ENCODE data around the gene UBE2E2.

UBE2E2 gene

DNA sequence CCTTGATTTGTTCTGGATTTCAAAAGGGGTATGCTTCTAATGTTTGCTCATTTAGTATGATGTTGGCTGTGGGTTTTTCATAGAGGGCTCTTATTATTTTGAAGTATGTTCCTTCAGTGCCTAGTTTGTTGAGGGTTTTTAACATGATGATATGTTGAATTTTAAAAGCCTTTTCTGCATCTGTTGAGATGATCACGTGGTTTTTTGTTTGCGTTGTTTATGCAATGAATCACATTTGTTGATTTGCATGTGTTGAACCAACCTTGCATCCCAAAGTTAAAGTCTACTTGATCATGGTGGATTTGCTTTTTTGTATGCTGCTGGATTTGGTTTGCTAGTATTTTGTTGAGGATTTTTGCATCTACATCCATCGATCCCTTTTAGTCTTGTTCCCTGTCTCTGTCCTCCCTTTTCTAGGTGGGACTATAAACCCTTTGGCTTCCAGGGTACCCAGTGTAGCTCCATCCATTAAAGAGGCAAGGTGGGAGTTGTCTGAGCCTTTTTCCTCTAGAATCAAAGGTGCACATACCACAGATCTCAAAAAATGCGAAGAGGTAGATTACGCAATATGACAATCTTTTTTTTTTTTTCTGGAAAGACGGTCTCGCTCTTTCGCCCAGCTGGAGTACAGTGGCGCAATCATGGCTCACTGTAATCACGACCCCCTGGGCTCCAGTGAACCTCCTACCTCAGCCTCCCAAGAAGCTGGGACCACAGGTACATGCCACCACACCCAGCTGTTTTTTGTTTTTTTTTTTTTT lies 381.0 kb downstream of the UBE2E2 start:
- H3K9me3 ChIP-seq (ENCODE audit: control insufficient read depth in 2 of 2, low read length in 2 of 2): no peaks in the 10 kb centered on the region
- H3K27me3 ChIP-seq (ENCODE audit: control insufficient read depth in 2 of 2, insufficient read depth in 2 of 2, low read length in 2 of 2): no peaks in the 10 kb centered on the region
- H3K9ac ChIP-seq (ENCODE audit: low read depth in 1 of 2, low read length in 2 of 2): no peak overlapping the region
- H3K4me1 ChIP-seq (ENCODE audit: control insufficient read depth in 2 of 2, insufficient read depth in 2 of 2, low read length in 2 of 2): no peaks in the 10 kb centered on the region
- no peak overlapping the region for H3K27ac ChIP-seq (ENCODE audit: low read depth in 2 of 2, low read length in 2 of 2)
- H3K4me3 ChIP-seq (ENCODE audit: low read length in 2 of 2): no peak overlapping the region
- H3K36me3 ChIP-seq (ENCODE audit: control insufficient read depth in 2 of 2, insufficient read depth in 2 of 2, low read length in 2 of 2): no peaks in the 10 kb centered on the region

DNA sequence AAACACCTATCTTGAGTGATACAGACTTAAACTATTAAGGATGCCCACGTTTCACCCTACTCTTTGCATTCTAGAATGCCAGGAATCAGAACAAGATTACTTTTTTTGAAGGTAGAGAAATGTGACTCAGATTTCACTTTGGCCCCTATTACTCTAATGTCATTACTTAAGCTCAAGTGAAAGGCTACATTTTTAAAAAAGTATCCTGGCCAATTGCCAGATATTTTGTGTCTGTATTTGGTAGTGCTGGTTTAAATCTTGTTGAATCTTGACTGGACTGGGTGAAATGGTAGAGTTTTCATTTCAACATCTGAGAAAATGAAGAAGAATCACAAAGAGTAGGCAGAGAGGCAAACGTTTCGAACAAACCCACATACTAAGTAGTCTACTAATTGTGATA lies 384.4 kb downstream of the UBE2E2 start:
- H3K27me3 ChIP-seq (ENCODE audit: control insufficient read depth in 2 of 2, insufficient read depth in 2 of 2, low read length in 2 of 2): no peaks in the 10 kb centered on the region
- no peaks in the 10 kb centered on the region for H3K36me3 ChIP-seq (ENCODE audit: control insufficient read depth in 2 of 2, insufficient read depth in 2 of 2, low read length in 2 of 2)
- H3K9ac ChIP-seq (ENCODE audit: low read depth in 1 of 2, low read length in 2 of 2): no peak overlapping the region
- H3K9me3 ChIP-seq (ENCODE audit: control insufficient read depth in 2 of 2, low read length in 2 of 2): no peaks in the 10 kb centered on the region
- no peaks in the 10 kb centered on the region for H3K4me1 ChIP-seq (ENCODE audit: control insufficient read depth in 2 of 2, insufficient read depth in 2 of 2, low read length in 2 of 2)
- H3K27ac ChIP-seq (ENCODE audit: low read depth in 2 of 2, low read length in 2 of 2): no peak overlapping the region
- no peak overlapping the region for H3K4me3 ChIP-seq (ENCODE audit: low read length in 2 of 2)

DNA sequence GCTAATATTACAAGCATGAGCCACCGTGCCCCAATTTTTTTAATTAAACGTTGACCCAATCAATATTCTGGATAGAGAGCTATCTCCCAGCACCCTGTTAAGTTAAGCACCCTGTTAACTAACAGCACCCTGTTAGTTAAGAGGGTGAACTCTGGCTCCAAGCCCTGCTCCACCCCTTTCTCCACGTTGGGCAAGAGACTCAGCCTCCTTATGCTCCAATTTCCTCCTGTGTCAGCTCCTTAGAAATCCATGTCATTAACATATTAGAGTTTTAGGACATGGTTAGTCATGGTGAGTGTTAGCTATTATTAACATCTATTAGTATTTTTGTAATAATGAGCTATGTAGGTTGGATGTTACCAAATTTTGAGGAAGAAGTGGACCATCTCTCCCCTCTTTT lies 385.4 kb downstream of the UBE2E2 start:
- H3K27me3 ChIP-seq (ENCODE audit: control insufficient read depth in 2 of 2, insufficient read depth in 2 of 2, low read length in 2 of 2): no peaks in the 10 kb centered on the region
- H3K4me1 ChIP-seq (ENCODE audit: control insufficient read depth in 2 of 2, insufficient read depth in 2 of 2, low read length in 2 of 2): no peaks in the 10 kb centered on the region
- no peaks in the 10 kb centered on the region for H3K9me3 ChIP-seq (ENCODE audit: control insufficient read depth in 2 of 2, low read length in 2 of 2)
- H3K9ac ChIP-seq (ENCODE audit: low read depth in 1 of 2, low read length in 2 of 2): no peak overlapping the region
- no peak overlapping the region for H3K4me3 ChIP-seq (ENCODE audit: low read length in 2 of 2)
- no peak overlapping the region for H3K27ac ChIP-seq (ENCODE audit: low read depth in 2 of 2, low read length in 2 of 2)
- H3K36me3 ChIP-seq (ENCODE audit: control insufficient read depth in 2 of 2, insufficient read depth in 2 of 2, low read length in 2 of 2): no peaks in the 10 kb centered on the region

DNA sequence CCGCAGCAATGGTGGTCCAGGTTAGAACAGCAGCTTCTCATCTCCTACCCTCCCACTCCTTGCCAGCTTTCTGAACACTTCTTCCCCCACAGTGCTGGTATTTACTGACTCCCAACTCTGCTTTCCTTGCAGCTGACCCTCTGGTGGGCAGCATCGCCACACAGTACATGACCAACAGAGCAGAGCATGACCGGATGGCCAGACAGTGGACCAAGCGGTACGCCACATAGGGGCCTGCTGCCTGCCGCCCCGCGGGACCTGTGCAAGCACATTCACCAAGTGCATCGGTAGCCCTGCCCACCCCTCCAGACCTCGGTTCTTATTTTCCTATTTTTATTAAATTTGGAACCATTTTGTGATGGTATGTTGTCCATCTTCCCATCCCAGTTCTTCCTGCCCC lies 386.5 kb downstream of the UBE2E2 start:
- Histone ChIP-seq H3K4me3 (ENCODE audit: low read length in 2 of 2) (no peak overlapping the region), H3K27me3 (ENCODE audit: control insufficient read depth in 2 of 2, insufficient read depth in 2 of 2, low read length in 2 of 2) (no peaks in the 10 kb centered on the region), H3K9ac (ENCODE audit: low read depth in 1 of 2, low read length in 2 of 2) (no peak overlapping the region), H3K36me3 (ENCODE audit: control insufficient read depth in 2 of 2, insufficient read depth in 2 of 2, low read length in 2 of 2) (no peaks in the 10 kb centered on the region), H3K4me1 (ENCODE audit: control insufficient read depth in 2 of 2, insufficient read depth in 2 of 2, low read length in 2 of 2) (no peaks in the 10 kb centered on the region), H3K27ac (ENCODE audit: low read depth in 2 of 2, low read length in 2 of 2) (no peak overlapping the region), H3K9me3 (ENCODE audit: control insufficient read depth in 2 of 2, low read length in 2 of 2) (no peaks in the 10 kb centered on the region)

DNA sequence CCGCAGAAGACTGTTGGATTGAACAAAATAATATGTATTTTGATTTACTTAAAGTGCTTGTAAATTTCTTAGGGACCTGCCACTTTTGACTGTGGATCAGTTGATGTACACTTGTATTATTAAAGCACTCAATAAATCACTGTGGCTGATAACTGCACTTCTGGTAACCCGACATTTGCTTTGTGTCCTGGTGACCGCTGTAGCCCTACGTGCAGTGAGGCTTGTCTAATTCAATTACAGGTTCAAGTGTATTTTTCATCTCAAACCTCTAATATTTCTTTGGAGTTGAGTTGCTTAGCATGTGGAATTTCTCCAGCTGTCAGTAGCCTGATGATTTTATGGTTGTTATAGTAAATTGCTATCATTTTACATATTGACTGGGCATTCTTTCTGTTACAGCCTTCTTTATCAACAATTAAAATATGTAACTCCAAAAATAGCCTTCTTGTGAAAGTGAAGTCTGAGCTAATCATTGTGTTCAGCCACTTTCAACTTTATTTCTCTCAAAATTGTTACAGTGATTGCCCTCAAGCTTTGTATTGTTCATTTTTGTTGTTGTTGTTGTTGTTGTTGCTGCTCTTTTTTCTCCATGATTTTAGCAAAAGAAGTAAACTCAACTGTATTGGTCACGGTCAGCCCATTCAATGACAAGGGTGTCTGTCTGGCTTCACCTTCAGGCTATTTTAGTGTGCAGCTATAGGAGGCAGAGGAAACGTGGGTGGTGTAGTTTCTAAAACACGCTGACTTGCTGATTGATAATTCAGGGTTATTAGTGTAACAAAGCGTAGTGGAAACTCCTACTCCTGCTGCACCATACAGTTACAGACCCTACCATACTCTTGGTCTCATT lies 387.5 kb downstream of the UBE2E2 start:
- Histone ChIP-seq H3K9ac (ENCODE audit: low read depth in 1 of 2, low read length in 2 of 2) (no peak overlapping the region), H3K4me3 (ENCODE audit: low read length in 2 of 2) (no peak overlapping the region), H3K4me1 (ENCODE audit: control insufficient read depth in 2 of 2, insufficient read depth in 2 of 2, low read length in 2 of 2) (no peaks in the 10 kb centered on the region), H3K9me3 (ENCODE audit: control insufficient read depth in 2 of 2, low read length in 2 of 2) (no peaks in the 10 kb centered on the region), H3K27ac (ENCODE audit: low read depth in 2 of 2, low read length in 2 of 2) (no peak overlapping the region), H3K27me3 (ENCODE audit: control insufficient read depth in 2 of 2, insufficient read depth in 2 of 2, low read length in 2 of 2) (no peaks in the 10 kb centered on the region), H3K36me3 (ENCODE audit: control insufficient read depth in 2 of 2, insufficient read depth in 2 of 2, low read length in 2 of 2) (no peaks in the 10 kb centered on the region)

DNA sequence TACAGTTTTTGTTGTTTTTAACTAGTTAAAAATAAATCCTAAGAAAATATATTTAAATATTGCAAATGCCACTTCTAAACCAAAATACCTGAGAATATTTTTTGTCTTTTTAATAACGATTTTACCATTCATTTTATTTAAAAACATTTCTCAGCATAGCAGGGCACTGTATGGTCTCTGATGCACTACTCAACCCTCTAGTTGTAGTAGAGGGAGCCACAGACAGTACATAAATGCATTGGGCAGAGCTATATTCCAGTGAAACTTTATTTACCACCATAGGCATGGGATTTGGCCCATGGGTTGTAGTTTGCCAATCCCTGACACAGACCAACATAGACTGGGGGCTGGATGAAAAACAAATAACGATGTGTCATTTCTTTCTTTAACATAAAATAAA lies 388.2 kb downstream of the UBE2E2 start:
- no peaks in the 10 kb centered on the region for H3K4me1 ChIP-seq (ENCODE audit: control insufficient read depth in 2 of 2, insufficient read depth in 2 of 2, low read length in 2 of 2)
- H3K9ac ChIP-seq (ENCODE audit: low read depth in 1 of 2, low read length in 2 of 2): no peak overlapping the region
- no peaks in the 10 kb centered on the region for H3K27me3 ChIP-seq (ENCODE audit: control insufficient read depth in 2 of 2, insufficient read depth in 2 of 2, low read length in 2 of 2)
- H3K36me3 ChIP-seq (ENCODE audit: control insufficient read depth in 2 of 2, insufficient read depth in 2 of 2, low read length in 2 of 2): no peaks in the 10 kb centered on the region
- no peaks in the 10 kb centered on the region for H3K9me3 ChIP-seq (ENCODE audit: control insufficient read depth in 2 of 2, low read length in 2 of 2)
- H3K4me3 ChIP-seq (ENCODE audit: low read length in 2 of 2): no peak overlapping the region
- H3K27ac ChIP-seq (ENCODE audit: low read depth in 2 of 2, low read length in 2 of 2): no peak overlapping the region

DNA sequence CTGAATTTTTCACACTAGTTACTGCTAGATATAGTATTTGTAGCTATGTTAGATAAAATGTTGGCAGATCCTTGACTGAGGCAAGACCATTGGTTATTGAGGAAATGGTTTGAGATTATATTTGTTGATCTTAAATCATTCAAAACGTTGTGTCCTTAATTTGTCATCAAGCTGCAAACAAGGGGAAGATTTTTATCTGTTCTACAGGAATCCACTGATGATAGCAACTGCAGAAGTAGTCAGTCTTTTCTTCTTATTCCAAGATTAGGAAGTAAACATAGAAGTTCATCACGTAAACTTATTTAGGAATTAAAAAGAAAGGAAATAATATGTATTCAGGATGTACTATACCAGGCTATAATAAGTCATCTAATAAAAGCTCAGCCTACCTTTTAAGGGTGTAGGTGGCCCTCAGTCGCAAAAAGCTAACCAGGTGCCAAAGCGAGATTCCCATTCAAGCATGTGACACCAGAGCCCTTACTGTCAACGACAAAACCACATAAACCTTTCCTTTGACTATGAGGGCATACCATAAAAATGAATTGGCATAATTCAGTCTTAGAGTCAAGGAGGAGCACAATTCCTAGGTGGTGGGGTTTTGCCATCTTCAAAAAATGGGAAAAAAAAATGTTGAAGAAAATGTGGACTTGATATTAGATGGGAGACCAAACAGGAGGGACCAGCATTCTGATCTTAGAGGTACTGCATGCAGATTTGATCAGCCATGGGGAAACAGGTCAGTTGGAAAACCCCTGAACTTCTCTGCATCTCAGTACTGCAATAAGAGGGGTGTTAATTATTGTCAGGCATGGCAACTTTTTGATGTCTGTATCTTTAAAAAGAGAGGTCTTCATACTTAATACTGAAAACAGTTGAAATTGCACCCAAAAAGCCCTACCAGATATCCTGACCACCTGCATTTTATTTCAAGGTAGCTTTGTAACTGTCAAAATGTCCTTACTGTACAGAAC lies 390.1 kb downstream of the UBE2E2 start:
- no peak overlapping the region for H3K4me3 ChIP-seq (ENCODE audit: low read length in 2 of 2)
- H3K27ac ChIP-seq (ENCODE audit: low read depth in 2 of 2, low read length in 2 of 2): no peak overlapping the region
- no peaks in the 10 kb centered on the region for H3K27me3 ChIP-seq (ENCODE audit: control insufficient read depth in 2 of 2, insufficient read depth in 2 of 2, low read length in 2 of 2)
- H3K36me3 ChIP-seq (ENCODE audit: control insufficient read depth in 2 of 2, insufficient read depth in 2 of 2, low read length in 2 of 2): no peaks in the 10 kb centered on the region
- no peaks in the 10 kb centered on the region for H3K4me1 ChIP-seq (ENCODE audit: control insufficient read depth in 2 of 2, insufficient read depth in 2 of 2, low read length in 2 of 2)
- no peak overlapping the region for H3K9ac ChIP-seq (ENCODE audit: low read depth in 1 of 2, low read length in 2 of 2)
- no peaks in the 10 kb centered on the region for H3K9me3 ChIP-seq (ENCODE audit: control insufficient read depth in 2 of 2, low read length in 2 of 2)

DNA sequence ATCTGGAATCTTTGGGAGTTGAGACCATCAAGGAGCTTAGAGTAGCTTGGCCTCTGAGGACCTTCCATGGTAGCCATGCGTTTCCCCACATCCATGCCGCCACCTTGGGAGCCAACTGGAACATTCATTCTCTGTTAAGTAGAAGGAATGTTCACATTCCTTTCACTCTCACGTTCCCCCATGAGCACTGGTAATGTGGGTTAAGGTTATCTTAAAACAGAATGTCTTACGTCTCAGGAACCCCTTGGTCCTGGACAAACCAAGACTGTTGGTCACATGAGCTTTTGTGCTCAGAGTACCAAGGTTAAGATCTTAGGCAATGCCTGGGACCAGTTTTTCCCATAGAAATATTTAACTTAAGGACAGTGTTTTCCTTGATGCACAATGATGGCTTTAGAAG lies 390.9 kb downstream of the UBE2E2 start:
- Histone ChIP-seq H3K27ac (ENCODE audit: low read depth in 2 of 2, low read length in 2 of 2) (no peak overlapping the region), H3K4me3 (ENCODE audit: low read length in 2 of 2) (no peak overlapping the region), H3K9me3 (ENCODE audit: control insufficient read depth in 2 of 2, low read length in 2 of 2) (no peaks in the 10 kb centered on the region), H3K9ac (ENCODE audit: low read depth in 1 of 2, low read length in 2 of 2) (no peak overlapping the region), H3K27me3 (ENCODE audit: control insufficient read depth in 2 of 2, insufficient read depth in 2 of 2, low read length in 2 of 2) (no peaks in the 10 kb centered on the region), H3K36me3 (ENCODE audit: control insufficient read depth in 2 of 2, insufficient read depth in 2 of 2, low read length in 2 of 2) (no peaks in the 10 kb centered on the region), H3K4me1 (ENCODE audit: control insufficient read depth in 2 of 2, insufficient read depth in 2 of 2, low read length in 2 of 2) (no peaks in the 10 kb centered on the region)

DNA sequence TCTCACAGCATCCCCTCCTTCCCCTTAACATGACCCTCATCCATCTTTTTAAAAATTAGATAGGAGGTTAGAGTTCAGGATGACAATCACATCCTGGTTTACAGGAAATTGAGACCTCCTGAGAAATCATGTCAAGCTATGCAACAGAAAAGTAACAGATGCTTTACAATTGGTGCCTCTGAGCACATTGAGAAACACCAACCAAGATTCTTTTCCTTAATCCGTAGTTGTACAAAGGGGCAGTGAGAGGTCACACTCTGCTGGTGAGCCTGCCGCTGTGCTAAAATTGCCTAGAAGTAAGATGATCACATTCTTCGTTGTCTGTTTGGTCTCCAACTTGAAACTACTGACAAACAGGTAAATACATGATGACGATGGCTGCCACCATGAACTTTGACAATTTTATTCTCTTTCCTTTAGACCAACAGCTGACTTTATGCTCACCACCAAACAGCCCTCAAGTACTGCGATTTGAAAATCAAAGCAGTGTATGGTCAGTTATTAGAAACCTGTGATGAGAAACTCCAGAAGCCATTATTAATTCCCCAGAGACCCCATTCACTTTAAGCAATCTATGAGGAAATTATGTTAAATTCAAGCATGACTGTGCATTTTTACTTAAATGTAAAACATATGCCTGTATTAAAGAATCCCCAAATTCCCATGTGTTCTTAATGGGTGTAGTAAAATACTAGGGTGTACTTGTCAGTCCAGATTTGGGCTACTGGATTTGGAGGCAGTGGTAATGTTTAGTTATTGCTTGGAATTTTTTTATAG lies 392.0 kb downstream of the UBE2E2 start:
- Histone ChIP-seq H3K36me3 (ENCODE audit: control insufficient read depth in 2 of 2, insufficient read depth in 2 of 2, low read length in 2 of 2) (no peaks in the 10 kb centered on the region), H3K9ac (ENCODE audit: low read depth in 1 of 2, low read length in 2 of 2) (no peak overlapping the region), H3K9me3 (ENCODE audit: control insufficient read depth in 2 of 2, low read length in 2 of 2) (no peaks in the 10 kb centered on the region), H3K27ac (ENCODE audit: low read depth in 2 of 2, low read length in 2 of 2) (no peak overlapping the region), H3K27me3 (ENCODE audit: control insufficient read depth in 2 of 2, insufficient read depth in 2 of 2, low read length in 2 of 2) (no peaks in the 10 kb centered on the region), H3K4me3 (ENCODE audit: low read length in 2 of 2) (no peak overlapping the region), H3K4me1 (ENCODE audit: control insufficient read depth in 2 of 2, insufficient read depth in 2 of 2, low read length in 2 of 2) (no peaks in the 10 kb centered on the region)
